Measurements from ENCODE around the gene YIPF1.
A peak's percentile ranks its signal among the peaks of the same experiment; 100 is the strongest.

YIPF1 gene

GRCh38 chr1:53889304-53890298 is at the start of gene YIPF1:
YIPF1 (minus strand) TSS chr1:53889797; CDS start chr1:53888937, 860 bp downstream.
- DNase-seq (ENCODE audit: low spot score) = peak; percentile 97

GRCh38 chr1:53938136-53938830 is 48.7 kb upstream of the YIPF1 start:
- no peak for DNase-seq (ENCODE audit: low spot score)

- DNase-seq (ENCODE audit: low spot score) = no peak
These were observed 46.8 kb upstream of the YIPF1 start for GRCh38 chr1:53936430-53936829.

- no peak for DNase-seq (ENCODE audit: low spot score)
These were observed 44.7 kb upstream of the YIPF1 start for GRCh38 chr1:53934170-53934765.

GRCh38 chr1:53931523-53931922 is 41.9 kb upstream of the YIPF1 start:
- no peak for DNase-seq (ENCODE audit: low spot score)

GRCh38 chr1:53930932-53931331 is 41.3 kb upstream of the YIPF1 start:
- DNase-seq (ENCODE audit: low spot score) = no peak

- no peak for DNase-seq (ENCODE audit: low spot score)
These were observed 39.8 kb upstream of the YIPF1 start for GRCh38 chr1:53929246-53929960.

- no peak for DNase-seq (ENCODE audit: low spot score)
These were observed 37.8 kb upstream of the YIPF1 start for GRCh38 chr1:53927376-53927881.

- DNase-seq (ENCODE audit: low spot score) = no peak
These were observed 30.1 kb upstream of the YIPF1 start for GRCh38 chr1:53919675-53920066.

- DNase-seq (ENCODE audit: low spot score) = no peak
These were observed 28.7 kb upstream of the YIPF1 start for GRCh38 chr1:53918343-53918742.

- DNase-seq (ENCODE audit: low spot score) = no peak
These were observed 23.9 kb upstream of the YIPF1 start for GRCh38 chr1:53913352-53914033.

GRCh38 chr1:53911442-53911841 is 21.8 kb upstream of the YIPF1 start:
- no peak for DNase-seq (ENCODE audit: low spot score)

- peak; percentile 13 for DNase-seq (ENCODE audit: low spot score)
These were observed 20.3 kb upstream of the YIPF1 start for GRCh38 chr1:53909946-53910345.

- DNase-seq (ENCODE audit: low spot score) = no peak
These were observed 16.5 kb upstream of the YIPF1 start for GRCh38 chr1:53906121-53906520.

- no peak for DNase-seq (ENCODE audit: low spot score)
These were observed 15.9 kb upstream of the YIPF1 start for GRCh38 chr1:53905509-53905908.

GRCh38 chr1:53902235-53903138 is 12.9 kb upstream of the YIPF1 start:
- DNase-seq (ENCODE audit: low spot score) = no peak

- DNase-seq (ENCODE audit: low spot score) = no peak
These were observed 10.1 kb upstream of the YIPF1 start for GRCh38 chr1:53899708-53900107.

GRCh38 chr1:53899206-53899628 is 9.6 kb upstream of the YIPF1 start:
- peak; percentile 42 for DNase-seq (ENCODE audit: low spot score)

- DNase-seq (ENCODE audit: low spot score) = peak; percentile 75
These were observed 7.1 kb upstream of the YIPF1 start for GRCh38 chr1:53896635-53897229.

GRCh38 chr1:53895421-53895820 is 5.8 kb upstream of the YIPF1 start:
- DNase-seq (ENCODE audit: low spot score) = peak; percentile 21

All from GM03348 (cell line).